Neutrophil (primary cell): ENCODE data around the gene HCRTR1.
A peak's percentile ranks its signal among the peaks of the same experiment; 100 is the strongest.

ENCODE experiments used
- H3K27ac ChIP-seq: fragments of 200-600 bp; sonication (generic); 2 replicates; pipeline ENCODE4 v1.5.1; 2016; ENCODE audit warnings: mild to moderate bottlenecking, moderate library complexity
- H3K27me3 ChIP-seq: fragments of 200-600 bp; sonication (generic); 2 replicates; pipeline ENCODE4 v1.6.0; 2016; ENCODE audit warnings: mild to moderate bottlenecking
- H3K36me3 ChIP-seq: fragments of 200-600 bp; sonication (generic); 2 replicates; pipeline ENCODE4 v1.5.1; 2017
- H3K4me1 ChIP-seq, 2 experiments: fragments of 200-600 bp in 1 of 2; sonication (generic) in 1 of 2; 1 replicate in 1 of 2; 2 replicates in 1 of 2; pipeline versions ENCODE4 v1.5.1 to v1.6.1; 2013 to 2016; ENCODE audit warnings: low read depth in 1 of 2, low read length in 1 of 2, mild to moderate bottlenecking in 1 of 2, moderate library complexity in 1 of 2; ENCODE audit not compliant: control insufficient read depth in 1 of 2, insufficient read depth in 1 of 2
- H3K4me3 ChIP-seq, 2 experiments: fragments of 200-600 bp in 1 of 2; sonication (generic) in 1 of 2; 1 replicate in 1 of 2; 2 replicates in 1 of 2; pipeline ENCODE4 v1.5.1; 2013 to 2016; ENCODE audit warnings: low read depth in 1 of 2, low read length in 1 of 2, mild to moderate bottlenecking in 1 of 2, moderate library complexity in 1 of 2
- H3K9me3 ChIP-seq: fragments of 200-600 bp; sonication (generic); 2 replicates; pipeline ENCODE4 v1.5.1; 2016
- TF ChIP-seq, protein P1 (sequence below): fragments of 200-600 bp; sonication (generic); IDR thresholded peaks from 2 replicates; pipeline ENCODE4 v1.5.1; 2016; ENCODE audit warnings: antibody characterized with exemption

The HCRTR1 gene

DNA sequence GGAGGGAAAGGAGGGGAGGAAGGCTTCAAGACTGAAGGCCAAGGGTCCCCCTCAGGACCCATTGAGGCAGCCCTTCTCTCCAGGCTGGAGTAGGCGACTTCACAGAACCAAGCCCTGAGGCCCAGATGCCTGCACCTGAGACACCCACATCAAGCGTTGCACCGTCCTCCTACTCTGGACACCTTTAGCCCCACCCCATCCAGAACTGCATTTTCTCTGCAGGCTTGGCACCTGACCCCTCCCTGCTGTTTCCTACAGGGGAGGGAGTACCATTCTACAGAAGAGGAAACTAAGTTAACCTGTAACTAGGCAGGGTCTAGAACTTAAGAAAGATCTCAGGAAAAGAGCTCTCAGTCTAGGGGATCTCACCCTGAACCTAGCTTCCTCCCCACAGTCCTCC is 15.2 kb downstream of the HCRTR1 start:
- Histone ChIP-seq H3K27ac (no peak overlapping the region), H3K4me1 (peaks cover 9 to 11% of the 10 kb centered on the region in 2 experiments), H3K9me3 (no peaks in the 10 kb centered on the region), H3K4me3 (no peak overlapping the region), H3K27me3 (no peaks in the 10 kb centered on the region), H3K36me3 (peaks cover 75% of the 10 kb centered on the region)
- TF ChIP-seq, protein P1, sequence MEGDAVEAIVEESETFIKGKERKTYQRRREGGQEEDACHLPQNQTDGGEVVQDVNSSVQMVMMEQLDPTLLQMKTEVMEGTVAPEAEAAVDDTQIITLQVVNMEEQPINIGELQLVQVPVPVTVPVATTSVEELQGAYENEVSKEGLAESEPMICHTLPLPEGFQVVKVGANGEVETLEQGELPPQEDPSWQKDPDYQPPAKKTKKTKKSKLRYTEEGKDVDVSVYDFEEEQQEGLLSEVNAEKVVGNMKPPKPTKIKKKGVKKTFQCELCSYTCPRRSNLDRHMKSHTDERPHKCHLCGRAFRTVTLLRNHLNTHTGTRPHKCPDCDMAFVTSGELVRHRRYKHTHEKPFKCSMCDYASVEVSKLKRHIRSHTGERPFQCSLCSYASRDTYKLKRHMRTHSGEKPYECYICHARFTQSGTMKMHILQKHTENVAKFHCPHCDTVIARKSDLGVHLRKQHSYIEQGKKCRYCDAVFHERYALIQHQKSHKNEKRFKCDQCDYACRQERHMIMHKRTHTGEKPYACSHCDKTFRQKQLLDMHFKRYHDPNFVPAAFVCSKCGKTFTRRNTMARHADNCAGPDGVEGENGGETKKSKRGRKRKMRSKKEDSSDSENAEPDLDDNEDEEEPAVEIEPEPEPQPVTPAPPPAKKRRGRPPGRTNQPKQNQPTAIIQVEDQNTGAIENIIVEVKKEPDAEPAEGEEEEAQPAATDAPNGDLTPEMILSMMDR = no peak

DNA sequence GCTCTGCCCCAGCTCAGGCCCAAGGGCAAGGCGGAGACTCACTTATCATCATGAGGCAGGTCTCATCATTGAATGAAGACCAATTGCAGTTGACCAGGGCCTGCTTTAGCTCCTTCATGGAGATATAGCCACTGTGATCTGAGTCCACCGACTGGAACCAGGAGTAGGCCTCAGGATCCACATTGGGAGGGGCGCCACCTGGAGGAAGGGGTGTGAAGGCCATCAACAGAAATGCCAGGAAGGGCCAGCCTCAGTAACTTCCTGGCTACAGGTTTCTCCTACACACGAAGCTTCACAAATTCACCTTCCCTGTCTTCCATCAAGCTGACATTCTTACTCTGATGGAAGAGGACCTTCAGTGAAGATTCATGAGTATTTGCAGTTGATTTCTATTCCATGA is 15.6 kb downstream of the HCRTR1 start:
- Histone ChIP-seq H3K36me3 (peaks cover 70% of the 10 kb centered on the region), H3K9me3 (no peaks in the 10 kb centered on the region), H3K4me3 (no peak overlapping the region), H3K4me1 (peaks cover 13 to 16% of the 10 kb centered on the region in 2 experiments), H3K27me3 (no peaks in the 10 kb centered on the region), H3K27ac (no peak overlapping the region)
- TF ChIP-seq, protein P1 = peak; percentile 15

DNA sequence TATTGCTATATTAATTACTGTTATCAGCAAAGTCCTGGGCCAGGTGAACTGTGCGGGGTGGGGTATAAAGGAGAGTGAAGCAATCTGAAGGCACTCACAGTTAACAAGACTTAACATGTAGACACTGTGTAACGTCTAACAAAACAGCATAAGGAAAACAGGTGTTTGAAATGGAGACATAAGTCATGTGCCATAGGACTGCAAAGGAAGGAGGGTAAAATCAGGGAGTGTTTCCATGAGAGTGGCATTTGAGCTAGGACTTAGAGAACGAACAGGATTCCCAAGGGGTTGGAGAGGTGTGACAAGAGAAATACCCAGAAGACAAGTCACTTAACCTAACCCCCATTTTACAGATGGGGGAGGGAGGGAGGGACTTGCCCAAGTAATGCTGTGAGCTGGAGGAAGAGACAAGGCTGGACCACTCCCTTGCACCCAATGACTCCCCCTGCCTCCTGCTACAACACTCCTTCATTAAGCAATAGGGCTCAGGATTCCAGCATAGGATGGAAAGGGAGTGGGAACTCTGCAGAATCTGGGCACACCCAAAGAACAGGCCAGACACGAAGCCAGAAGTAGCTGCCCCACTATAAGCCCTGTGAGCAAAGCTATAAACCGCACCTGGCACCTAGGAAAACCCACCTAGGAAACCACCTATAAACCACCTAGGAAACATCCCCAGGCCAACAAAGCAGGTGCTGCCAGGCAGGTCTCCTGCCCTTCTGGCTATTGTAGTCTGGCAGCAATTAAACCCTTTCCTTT is 20.6 kb downstream of the HCRTR1 start:
- peaks cover 63 to 65% of the 10 kb centered on the region in 2 experiments for H3K4me1 ChIP-seq
- TF ChIP-seq, protein P1 = no peak
- H3K27ac ChIP-seq = peak overlapping the region; percentile 84
- no peak overlapping the region for H3K4me3 ChIP-seq
- peaks cover 21% of the 10 kb centered on the region for H3K36me3 ChIP-seq
- H3K9me3 ChIP-seq = no peaks in the 10 kb centered on the region
- no peaks in the 10 kb centered on the region for H3K27me3 ChIP-seq

DNA sequence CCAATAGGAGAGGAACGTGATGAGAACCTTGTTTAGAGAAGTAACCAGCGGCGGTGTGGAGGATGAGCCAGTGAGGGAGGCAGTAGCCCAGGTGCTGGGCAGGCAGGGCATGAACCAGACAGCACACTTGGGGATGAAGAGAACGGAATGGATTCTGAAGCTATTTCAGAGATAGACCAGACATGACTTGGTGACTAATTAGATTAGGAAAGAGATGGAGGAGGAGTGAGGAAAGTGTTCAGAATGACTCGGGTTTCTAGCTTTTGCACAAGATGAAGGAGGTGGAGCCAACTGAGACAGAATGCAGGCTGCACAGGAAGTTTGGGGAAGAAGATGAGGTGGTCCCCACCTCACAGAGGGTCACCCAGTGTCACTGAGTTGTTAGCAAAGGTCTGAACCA is 22.1 kb downstream of the HCRTR1 start:
- H3K9me3 ChIP-seq = no peaks in the 10 kb centered on the region
- H3K27me3 ChIP-seq = no peaks in the 10 kb centered on the region
- TF ChIP-seq, protein P1 = no peak
- H3K4me1 ChIP-seq = peaks cover 75 to 77% of the 10 kb centered on the region in 2 experiments
- peaks cover 7% of the 10 kb centered on the region for H3K36me3 ChIP-seq
- H3K27ac ChIP-seq = peak overlapping the region; percentile 84
- peak overlapping the region; percentile 7 to 23 for H3K4me3 ChIP-seq

DNA sequence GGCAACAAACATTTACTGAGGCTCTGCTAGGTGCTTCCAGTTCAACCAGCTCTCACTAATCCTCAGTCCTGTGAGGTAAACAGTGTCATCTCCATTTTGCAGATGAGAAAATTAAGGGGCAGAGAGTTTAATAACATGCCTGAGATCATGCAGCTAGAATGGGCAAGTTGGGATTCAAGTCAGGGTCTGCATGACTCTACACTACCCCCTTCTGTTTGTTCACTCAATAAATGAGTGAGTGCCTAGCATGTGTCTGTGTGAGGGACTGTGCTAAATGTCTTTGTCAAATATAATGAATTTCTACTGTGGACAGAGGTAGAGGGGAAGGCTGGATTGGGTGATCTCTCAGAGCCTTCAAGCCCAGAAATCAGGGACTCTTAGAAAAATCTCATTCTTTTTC is 22.7 kb downstream of the HCRTR1 start:
- TF ChIP-seq, protein P1 = no peak
- H3K4me1 ChIP-seq = peaks cover 76 to 78% of the 10 kb centered on the region in 2 experiments
- peak overlapping the region; percentile 84 for H3K27ac ChIP-seq
- H3K36me3 ChIP-seq = peaks cover under 1% of the 10 kb centered on the region
- H3K9me3 ChIP-seq = no peaks in the 10 kb centered on the region
- no peaks in the 10 kb centered on the region for H3K27me3 ChIP-seq
- peak overlapping the region in 1 of 2 experiments; percentile 23 for H3K4me3 ChIP-seq
